GM21528 (cell line): ENCODE results near the gene DEGS2.

ENCODE experiments used
- ATAC-seq: cut with Tn5 transposase; IDR thresholded peaks from one replicate; pipeline ENCODE4 v1.9.1; 2021; ENCODE audit warnings: mild to moderate bottlenecking, moderate library complexity; ENCODE audit not compliant: unreplicated experiment, low FRiP score

DEGS2 gene

GRCh38 chr14:100102156-100102785 is 57.2 kb downstream of the DEGS2 start:
- no peak for ATAC-seq

- ATAC-seq = no peak
These were observed 59.3 kb downstream of the DEGS2 start for GRCh38 chr14:100100032-100100703.

GRCh38 chr14:100098171-100098570 is 61.3 kb downstream of the DEGS2 start:
- no peak for ATAC-seq

GRCh38 chr14:100096656-100097055 is 62.8 kb downstream of the DEGS2 start:
- ATAC-seq = no peak
